ENCODE data around the gene PDK2.

Gene PDK2

DNA sequence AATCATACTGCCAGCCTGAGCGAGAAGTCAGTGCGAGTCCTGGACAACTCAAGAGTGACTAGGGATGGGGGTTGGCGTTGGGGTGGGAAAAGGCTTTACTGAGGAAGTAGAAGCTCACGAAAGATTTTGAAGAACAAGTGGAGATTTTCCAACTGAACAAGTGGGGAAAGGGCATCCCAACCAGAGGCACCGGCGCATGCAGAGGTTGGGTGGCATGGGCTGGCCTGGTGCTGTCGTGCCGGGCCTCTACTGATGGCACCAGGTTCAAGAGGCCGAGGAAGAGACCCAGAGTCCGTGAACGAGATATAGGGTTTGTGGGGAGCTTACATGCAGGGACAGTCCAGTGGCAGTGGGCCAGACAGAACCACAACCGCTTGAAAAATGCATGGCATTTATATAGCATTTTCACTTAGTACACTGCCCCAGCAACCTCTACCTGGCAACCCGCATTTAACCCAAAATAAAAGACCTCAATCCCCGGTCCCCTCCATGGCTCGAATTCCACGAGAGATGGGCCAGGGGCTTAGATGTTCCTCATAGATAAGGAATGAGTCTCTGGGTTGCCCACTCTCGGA, 46.9 kb upstream of the PDK2 start:
- ATAC-seq, result no peak

DNA sequence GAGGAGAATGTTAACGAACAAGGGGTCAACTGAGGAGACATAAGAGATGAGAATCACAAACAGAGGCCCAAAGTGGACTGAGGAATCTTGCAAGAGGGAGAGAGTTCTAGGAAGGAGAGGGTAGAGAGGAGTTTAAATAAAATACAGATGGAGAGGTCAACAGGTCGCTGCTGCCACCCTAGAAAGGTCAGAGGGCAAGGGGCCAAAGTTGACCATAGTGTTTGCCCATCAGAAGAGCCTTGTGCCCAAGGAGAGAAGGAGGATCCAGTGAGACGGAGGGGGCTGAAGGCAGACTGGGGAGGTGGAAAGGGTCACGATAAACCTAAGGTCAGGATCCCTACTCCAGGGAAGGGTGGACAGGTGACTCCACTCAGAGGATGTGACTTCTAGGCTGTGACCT, 46.2 kb upstream of the PDK2 start:
- ATAC-seq, result no peak

More for the DNA sequence above, 46.9 kb upstream of the PDK2 start:
- TF ChIP-seq SNAI2 (CRISPR knock-in tag; IDR thresholded peaks at IDR 0.05) (no peak), ISL1 (CRISPR knock-in tag; IDR thresholded peaks at IDR 0.05) (no peak), RARB (CRISPR knock-in tag; IDR thresholded peaks at IDR 0.05) (no peak), TCF4 (CRISPR knock-in tag; IDR thresholded peaks at IDR 0.05; ENCODE audit: borderline replicate concordance) (no peak), ARNTL (CRISPR knock-in tag; IDR thresholded peaks at IDR 0.05; ENCODE audit: borderline replicate concordance, low read depth) (no peak), ZNF565 (CRISPR knock-in tag; conservative IDR thresholded peaks at IDR 0.05; ENCODE audit: low read depth) (no peak), ESRRG (CRISPR knock-in tag; IDR thresholded peaks at IDR 0.05) (no peak)
- TF ChIP-seq, protein P1, sequence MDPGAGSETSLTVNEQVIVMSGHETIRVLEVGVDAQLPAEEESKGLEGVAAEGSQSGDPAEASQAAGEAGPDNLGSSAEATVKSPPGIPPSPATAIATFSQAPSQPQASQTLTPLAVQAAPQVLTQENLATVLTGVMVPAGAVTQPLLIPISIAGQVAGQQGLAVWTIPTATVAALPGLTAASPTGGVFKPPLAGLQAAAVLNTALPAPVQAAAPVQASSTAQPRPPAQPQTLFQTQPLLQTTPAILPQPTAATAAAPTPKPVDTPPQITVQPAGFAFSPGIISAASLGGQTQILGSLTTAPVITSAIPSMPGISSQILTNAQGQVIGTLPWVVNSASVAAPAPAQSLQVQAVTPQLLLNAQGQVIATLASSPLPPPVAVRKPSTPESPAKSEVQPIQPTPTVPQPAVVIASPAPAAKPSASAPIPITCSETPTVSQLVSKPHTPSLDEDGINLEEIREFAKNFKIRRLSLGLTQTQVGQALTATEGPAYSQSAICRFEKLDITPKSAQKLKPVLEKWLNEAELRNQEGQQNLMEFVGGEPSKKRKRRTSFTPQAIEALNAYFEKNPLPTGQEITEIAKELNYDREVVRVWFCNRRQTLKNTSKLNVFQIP (CRISPR knock-in tag; IDR thresholded peaks at IDR 0.05; ENCODE audit: borderline replicate concordance, low read depth), result no peak
- TF ChIP-seq, protein P2, sequence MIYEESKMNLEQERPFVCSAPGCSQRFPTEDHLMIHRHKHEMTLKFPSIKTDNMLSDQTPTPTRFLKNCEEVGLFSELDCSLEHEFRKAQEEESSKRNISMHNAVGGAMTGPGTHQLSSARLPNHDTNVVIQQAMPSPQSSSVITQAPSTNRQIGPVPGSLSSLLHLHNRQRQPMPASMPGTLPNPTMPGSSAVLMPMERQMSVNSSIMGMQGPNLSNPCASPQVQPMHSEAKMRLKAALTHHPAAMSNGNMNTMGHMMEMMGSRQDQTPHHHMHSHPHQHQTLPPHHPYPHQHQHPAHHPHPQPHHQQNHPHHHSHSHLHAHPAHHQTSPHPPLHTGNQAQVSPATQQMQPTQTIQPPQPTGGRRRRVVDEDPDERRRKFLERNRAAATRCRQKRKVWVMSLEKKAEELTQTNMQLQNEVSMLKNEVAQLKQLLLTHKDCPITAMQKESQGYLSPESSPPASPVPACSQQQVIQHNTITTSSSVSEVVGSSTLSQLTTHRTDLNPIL (CRISPR knock-in tag; IDR thresholded peaks at IDR 0.05; ENCODE audit: low read depth), result no peak

DNA sequence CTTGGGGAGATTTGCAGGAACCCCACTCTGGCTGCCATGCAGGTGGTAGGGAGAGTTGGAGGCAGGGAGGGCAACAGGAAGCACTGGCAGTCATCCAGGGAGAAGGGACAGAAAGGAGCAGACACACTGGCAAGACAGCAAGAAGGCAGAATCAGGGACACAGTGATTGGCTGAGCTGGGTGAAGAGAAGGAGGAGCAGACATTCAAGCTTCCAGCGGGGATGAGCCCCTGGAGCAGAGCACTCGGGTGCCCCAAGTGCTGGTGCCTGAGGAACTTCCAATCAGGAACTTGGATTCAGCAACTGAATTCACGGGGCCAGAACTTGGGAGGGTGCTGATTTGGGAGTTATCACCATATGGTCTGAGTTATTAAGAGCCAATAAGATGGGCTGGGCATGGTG, 45.5 kb upstream of the PDK2 start:
- ATAC-seq, result peak; percentile 9
- no peak for TF ChIP-seq ARNTL (CRISPR knock-in tag; IDR thresholded peaks at IDR 0.05; ENCODE audit: borderline replicate concordance, low read depth)
- TF ChIP-seq, protein P1 (CRISPR knock-in tag; IDR thresholded peaks at IDR 0.05; ENCODE audit: borderline replicate concordance, low read depth), result no peak
- no peak for TF ChIP-seq ZNF565 (CRISPR knock-in tag; conservative IDR thresholded peaks at IDR 0.05; ENCODE audit: low read depth)
- TF ChIP-seq, protein P3, sequence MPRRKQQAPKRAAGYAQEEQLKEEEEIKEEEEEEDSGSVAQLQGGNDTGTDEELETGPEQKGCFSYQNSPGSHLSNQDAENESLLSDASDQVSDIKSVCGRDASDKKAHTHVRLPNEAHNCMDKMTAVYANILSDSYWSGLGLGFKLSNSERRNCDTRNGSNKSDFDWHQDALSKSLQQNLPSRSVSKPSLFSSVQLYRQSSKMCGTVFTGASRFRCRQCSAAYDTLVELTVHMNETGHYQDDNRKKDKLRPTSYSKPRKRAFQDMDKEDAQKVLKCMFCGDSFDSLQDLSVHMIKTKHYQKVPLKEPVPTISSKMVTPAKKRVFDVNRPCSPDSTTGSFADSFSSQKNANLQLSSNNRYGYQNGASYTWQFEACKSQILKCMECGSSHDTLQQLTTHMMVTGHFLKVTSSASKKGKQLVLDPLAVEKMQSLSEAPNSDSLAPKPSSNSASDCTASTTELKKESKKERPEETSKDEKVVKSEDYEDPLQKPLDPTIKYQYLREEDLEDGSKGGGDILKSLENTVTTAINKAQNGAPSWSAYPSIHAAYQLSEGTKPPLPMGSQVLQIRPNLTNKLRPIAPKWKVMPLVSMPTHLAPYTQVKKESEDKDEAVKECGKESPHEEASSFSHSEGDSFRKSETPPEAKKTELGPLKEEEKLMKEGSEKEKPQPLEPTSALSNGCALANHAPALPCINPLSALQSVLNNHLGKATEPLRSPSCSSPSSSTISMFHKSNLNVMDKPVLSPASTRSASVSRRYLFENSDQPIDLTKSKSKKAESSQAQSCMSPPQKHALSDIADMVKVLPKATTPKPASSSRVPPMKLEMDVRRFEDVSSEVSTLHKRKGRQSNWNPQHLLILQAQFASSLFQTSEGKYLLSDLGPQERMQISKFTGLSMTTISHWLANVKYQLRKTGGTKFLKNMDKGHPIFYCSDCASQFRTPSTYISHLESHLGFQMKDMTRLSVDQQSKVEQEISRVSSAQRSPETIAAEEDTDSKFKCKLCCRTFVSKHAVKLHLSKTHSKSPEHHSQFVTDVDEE (CRISPR knock-in tag; IDR thresholded peaks at IDR 0.05), result no peak
- no peak for TF ChIP-seq TOX (CRISPR knock-in tag; IDR thresholded peaks at IDR 0.05; ENCODE audit: borderline replicate concordance)
- TF ChIP-seq PPARA (CRISPR knock-in tag; IDR thresholded peaks at IDR 0.05; ENCODE audit: borderline replicate concordance), result no peak
- TF ChIP-seq TCF4 (CRISPR knock-in tag; IDR thresholded peaks at IDR 0.05; ENCODE audit: borderline replicate concordance), result no peak
- TF ChIP-seq, protein P4, sequence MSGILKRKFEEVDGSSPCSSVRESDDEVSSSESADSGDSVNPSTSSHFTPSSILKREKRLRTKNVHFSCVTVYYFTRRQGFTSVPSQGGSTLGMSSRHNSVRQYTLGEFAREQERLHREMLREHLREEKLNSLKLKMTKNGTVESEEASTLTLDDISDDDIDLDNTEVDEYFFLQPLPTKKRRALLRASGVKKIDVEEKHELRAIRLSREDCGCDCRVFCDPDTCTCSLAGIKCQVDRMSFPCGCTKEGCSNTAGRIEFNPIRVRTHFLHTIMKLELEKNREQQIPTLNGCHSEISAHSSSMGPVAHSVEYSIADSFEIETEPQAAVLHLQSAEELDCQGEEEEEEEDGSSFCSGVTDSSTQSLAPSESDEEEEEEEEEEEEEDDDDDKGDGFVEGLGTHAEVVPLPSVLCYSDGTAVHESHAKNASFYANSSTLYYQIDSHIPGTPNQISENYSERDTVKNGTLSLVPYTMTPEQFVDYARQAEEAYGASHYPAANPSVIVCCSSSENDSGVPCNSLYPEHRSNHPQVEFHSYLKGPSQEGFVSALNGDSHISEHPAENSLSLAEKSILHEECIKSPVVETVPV (CRISPR knock-in tag; IDR thresholded peaks at IDR 0.05), result no peak
- TF ChIP-seq ZNF70 (CRISPR knock-in tag; IDR thresholded peaks at IDR 0.05), result no peak
- no peak for TF ChIP-seq ESRRG (CRISPR knock-in tag; IDR thresholded peaks at IDR 0.05)

More for the DNA sequence above, 46.2 kb upstream of the PDK2 start:
- TF ChIP-seq ESRRG (CRISPR knock-in tag; IDR thresholded peaks at IDR 0.05), result no peak
- TF ChIP-seq, protein P5, sequence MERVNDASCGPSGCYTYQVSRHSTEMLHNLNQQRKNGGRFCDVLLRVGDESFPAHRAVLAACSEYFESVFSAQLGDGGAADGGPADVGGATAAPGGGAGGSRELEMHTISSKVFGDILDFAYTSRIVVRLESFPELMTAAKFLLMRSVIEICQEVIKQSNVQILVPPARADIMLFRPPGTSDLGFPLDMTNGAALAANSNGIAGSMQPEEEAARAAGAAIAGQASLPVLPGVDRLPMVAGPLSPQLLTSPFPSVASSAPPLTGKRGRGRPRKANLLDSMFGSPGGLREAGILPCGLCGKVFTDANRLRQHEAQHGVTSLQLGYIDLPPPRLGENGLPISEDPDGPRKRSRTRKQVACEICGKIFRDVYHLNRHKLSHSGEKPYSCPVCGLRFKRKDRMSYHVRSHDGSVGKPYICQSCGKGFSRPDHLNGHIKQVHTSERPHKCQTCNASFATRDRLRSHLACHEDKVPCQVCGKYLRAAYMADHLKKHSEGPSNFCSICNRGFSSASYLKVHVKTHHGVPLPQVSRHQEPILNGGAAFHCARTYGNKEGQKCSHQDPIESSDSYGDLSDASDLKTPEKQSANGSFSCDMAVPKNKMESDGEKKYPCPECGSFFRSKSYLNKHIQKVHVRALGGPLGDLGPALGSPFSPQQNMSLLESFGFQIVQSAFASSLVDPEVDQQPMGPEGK (CRISPR knock-in tag; IDR thresholded peaks at IDR 0.05; ENCODE audit: borderline replicate concordance), result no peak
- TF ChIP-seq ARNTL (CRISPR knock-in tag; IDR thresholded peaks at IDR 0.05; ENCODE audit: borderline replicate concordance, low read depth), result no peak
- TF ChIP-seq, protein P4 (CRISPR knock-in tag; IDR thresholded peaks at IDR 0.05), result no peak
- TF ChIP-seq OSR1 (CRISPR knock-in tag; IDR thresholded peaks at IDR 0.05), result no peak
- TF ChIP-seq ZC3H10 (CRISPR knock-in tag; IDR thresholded peaks at IDR 0.05), result no peak

Measured in SK-N-SH treated with all-trans-retinoic acid at 6 μM for 48 hours (cell line).